NCI-H1417 (cell line): ENCODE data around the gene TMOD3.
"Not testable (repeated sequence)": the region's sequence is repeated elsewhere in the genome, so short reads cannot be mapped to it uniquely, and the experiment has no call there.

Experiments used
- DNase-seq, 3 experiments: peaks; one replicate each; lab custom pipeline; 2025; lab: John Stamatoyannopoulos, UW

TMOD3 gene

DNA sequence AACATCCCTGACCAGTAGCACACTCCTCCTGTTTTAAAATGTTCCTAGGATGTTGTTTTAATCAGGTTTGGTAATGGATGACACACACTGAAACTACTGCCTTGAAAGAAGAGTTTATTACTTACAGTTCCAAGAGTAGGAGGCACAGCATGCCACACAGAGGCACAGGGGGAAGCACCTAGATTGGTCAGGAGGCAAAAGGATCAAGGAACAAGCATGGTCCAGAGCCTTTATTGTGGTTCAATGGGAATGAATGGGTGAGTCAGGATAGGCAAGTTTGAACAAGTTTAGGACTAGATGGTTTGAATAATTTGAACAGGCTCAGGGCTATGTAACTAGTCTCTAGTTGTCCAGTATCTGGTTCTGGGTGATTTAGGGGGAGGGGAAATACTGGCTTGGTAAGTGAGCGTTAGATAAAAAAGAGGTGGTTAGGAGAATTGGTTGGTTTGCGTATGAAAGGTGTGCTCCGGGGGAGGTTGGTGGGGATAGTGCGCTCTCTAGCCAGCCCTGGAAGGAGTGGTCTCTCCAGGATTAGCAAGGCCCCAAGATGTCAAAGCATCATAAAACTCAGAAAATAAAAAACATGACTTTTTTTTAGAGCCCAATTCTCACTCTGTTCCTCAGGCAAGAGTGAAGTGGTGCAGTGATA lies 35.1 kb downstream of the TMOD3 start:
- no peak for DNase-seq

DNA sequence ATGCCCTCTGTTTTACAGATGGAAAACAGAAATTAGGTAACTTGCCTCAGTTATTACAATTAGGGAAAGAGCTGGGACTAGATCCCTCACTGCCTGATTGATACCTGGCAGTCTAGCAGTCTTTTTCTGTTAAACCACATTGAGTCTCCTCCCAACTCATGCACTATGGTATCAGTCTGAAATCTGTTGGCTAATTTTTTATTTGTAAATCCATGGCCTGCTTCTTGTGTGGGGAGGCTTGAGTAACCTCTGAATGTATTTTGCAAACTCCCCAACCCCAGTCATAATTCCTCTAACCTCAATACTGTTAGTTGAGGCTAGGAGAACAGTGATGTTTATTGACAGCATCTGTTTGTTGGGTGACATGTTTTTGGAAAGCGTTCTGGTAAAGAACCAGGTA lies 35.9 kb downstream of the TMOD3 start:
- no peak for DNase-seq

DNA sequence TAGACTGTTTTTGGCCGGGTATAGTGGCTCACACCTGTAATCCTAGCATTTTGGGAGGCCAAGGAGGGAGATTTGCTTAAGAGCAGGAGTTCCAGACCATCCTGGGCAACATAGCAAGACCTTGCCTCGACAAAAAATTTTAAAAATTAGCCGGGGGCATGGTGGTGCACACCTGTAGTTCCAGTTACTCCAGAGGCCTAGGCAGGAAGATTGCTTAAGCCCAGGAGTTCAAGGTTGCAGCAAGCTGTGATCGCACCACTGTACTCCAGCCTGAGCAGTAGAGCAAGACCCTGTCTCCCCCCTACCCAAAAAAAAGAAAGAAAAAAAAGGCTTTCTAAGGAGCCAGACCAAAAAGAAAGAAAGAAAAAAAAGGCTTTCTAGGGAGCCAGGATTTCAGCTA lies 36.7 kb downstream of the TMOD3 start:
- no peak for DNase-seq

DNA sequence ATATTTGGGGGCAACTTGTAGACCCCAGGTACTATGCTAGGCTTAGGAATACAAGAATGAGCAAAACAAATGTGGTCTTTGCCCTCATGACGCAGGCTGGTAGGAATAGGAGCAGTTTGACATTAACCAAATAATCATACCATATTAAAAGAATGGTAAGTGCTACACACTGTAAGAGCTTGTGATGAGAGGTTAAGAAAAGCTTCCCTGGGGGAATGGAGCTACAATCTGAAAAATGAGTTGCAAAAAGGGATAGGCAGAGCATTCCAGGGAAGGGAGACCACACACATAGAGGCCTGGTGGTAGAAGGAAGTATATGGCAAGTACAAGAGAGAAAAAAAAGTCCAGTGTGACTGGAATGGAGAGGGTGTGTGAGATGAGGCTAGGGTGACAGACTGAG lies 37.3 kb downstream of the TMOD3 start:
- no peak for DNase-seq

DNA sequence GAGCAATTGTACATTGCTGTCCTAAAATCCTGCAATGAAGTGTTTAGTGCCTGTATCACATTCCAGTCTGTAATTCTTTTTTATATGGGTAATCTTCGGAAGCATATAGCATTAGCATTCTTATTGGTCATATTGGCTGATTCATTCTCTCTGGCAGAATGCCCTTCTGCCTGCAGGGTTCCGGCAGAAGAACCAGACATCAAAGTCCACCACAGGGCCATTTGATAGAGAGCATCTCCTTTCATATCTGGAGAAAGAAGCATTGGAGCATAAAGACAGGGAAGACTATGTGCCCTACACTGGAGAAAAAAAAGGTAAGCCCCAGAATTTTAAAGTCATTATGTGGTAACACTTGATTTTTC lies 39.6 kb downstream of the TMOD3 start:
- DNase-seq: no peak

DNA sequence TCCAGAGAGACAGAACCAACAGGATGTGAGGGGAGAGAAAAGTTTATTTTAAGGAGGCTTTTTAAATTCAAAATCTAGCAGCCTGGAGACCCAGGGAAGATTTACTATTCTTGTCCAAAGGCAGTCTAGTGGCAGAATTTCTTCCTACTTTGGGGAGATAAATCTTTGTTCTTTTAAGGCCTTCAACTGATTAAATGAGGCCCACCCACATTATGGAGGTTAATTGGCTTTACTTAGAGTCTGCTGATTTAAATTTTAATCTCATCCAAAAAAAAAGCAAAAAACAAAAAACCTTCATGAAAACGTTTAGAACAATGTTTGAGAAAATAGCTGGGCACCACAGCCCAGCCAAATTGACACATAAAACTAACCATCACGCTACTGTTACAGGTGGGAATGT lies 41.3 kb downstream of the TMOD3 start:
- DNase-seq: no peak

DNA sequence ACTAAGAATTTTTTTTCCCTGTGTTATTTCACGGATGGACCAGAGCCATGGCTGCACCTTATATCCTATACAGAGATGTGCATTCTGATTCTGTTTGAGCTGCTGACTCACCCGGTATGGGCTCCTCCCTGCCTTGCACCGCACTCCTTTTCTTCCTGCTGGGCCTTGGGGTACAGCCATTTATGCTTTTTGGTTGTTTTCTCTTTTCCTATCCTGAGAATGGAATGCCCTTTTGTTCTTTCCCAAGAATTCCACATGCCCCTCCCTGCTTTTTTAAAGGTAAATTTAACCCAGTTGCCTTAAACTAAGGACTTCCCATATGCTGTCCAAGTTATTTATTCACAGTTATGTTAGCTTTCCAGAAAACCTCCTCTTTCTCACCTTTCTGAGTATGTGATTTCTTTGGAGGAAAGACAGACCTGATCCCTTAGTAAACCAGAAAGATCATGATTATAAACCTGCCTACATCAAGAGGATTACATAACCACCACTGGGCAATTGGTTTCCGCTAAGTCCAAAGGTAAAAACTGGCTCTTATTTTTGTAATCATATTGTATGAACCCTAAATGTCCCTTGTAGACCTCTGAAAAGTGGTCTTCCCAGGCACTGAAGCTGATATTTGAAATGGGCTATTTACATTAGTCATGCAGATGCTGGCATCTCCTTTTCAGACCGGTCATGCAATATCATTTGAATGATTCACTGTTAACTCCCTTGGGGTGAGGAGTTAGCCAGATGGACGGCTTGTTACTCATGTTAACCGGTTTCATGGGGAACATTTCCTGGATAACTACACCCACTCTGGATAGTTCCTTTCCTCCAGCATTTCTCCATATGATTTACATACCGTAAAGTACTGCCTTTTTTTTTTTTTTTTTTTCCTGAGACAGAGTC lies 45.5 kb downstream of the TMOD3 start:
- no peak for DNase-seq

DNA sequence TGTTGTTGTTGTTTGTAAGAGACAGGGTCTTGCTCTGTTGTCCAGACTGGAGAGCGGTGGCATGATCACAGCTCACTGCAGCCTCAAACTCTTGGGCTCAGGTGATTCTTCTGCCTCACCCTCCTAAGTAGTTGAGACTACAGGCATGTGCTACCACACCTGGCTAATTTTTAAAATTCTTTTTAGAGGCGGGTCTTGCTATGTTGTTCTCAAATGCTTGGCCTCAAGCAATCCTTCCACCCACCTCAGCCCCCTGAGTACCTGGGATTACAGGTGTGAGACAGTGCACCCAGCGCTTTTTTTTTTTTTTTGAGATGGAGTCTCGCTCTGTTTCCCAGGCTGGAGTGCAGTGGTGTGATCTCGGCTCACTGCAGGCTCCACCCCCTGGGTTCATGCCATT lies 46.7 kb downstream of the TMOD3 start:
- no peak for DNase-seq

DNA sequence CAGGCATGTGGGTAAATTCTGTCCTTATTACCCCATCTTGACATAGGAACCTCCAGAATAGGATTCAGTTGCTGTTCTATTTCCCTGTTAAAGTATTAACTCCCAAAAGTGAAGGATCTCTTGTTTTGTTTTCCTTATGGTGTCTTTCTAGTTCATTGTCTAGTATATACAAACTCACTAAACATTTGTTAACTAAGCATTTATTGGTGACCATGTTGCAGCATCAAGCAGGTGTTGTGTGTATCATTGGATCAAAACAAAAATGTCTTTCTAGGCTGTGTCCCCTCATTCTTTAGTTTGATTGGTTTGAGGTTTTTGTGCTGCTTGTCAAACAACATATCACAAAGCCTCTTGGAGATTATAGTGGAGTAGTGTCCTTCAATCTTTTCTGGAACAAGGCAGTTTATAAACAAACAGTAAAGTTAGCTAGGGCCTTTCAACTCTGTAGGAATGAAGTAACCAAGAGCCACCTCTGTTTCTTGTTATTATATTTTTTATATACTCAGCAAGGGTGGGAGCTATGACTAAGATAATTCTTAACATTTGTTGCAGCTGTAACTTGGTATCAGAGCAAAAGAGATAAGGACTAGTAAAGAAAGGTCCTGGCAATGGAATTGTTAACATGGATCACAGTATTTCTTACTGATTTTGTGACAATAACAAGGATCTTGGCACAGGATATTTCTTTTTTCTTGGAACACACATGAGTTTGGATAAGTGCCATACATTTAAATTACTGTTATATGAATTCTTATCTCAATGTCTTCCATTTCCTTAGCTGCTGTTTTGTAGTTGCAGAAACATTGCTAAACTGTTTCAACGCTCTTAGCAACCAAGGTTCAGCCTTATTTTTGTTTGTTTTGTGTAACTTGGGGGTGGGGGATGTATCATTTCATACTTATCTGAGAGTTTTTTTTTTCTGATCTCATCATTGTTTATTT lies 49.3 kb downstream of the TMOD3 start:
- DNase-seq: no peak

DNA sequence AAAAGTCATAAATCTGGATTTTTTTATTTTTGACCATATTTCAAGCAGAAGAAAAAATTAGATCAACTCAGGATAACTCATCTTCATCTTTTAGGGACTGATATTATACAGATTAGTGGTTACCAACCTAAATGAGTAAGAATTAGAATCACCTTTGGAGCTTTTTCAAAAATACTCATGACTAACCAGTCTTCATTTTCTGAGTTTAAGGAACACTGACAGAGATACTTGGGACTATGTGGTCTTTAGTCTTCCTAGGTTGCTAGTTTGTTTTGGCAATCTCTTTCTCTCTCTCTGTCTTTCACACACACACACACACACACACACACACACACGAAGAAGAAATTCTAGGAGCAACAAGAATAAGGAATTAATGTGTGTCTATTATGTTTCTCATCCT lies 50.1 kb downstream of the TMOD3 start:
- no peak for DNase-seq

DNA sequence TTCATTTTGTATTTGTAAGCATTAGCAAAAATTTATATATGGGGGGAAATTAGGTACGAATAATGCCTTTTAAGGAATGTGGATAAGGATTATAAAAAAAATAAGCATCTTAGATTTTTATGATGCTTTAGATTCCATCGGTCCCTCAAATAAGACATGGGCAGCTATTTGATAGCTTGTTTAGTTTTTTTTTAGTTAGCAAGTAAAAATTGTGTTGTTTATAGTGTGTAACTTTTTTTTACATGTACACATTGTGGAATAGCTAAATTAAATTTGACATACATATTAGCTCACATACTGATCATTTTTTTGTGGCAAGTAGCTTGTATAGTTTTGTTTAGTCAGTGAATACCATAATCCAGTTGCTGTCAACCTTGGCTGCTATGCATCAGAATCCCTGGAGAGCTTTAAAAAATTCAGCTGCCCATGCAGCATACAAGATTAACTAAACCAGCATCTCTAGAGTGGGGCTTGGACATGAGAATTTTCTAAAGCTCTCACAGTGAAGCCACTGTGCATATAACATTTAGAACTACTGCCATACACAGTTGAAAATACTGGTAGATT lies 53.9 kb downstream of the TMOD3 start:
- DNase-seq: no peak

DNA sequence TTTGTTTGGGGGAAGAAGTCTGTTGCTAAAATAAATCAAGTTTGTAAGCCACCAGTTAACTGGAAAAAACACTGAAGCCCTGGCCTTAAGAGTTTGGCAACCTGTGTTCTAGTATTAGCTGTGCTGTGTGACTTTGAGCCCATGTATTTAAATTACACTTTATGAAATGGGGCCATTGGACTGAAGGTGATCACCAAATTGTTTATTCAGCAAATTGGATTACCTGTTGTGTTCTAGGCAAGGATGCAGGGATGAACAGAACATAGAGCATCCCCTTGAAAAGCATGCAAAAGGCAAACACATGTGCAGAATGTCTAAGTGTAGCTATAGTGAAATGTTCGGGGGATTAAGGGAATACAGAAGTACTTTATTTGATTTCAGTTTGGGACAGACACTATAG lies 54.6 kb downstream of the TMOD3 start:
- DNase-seq: no peak

DNA sequence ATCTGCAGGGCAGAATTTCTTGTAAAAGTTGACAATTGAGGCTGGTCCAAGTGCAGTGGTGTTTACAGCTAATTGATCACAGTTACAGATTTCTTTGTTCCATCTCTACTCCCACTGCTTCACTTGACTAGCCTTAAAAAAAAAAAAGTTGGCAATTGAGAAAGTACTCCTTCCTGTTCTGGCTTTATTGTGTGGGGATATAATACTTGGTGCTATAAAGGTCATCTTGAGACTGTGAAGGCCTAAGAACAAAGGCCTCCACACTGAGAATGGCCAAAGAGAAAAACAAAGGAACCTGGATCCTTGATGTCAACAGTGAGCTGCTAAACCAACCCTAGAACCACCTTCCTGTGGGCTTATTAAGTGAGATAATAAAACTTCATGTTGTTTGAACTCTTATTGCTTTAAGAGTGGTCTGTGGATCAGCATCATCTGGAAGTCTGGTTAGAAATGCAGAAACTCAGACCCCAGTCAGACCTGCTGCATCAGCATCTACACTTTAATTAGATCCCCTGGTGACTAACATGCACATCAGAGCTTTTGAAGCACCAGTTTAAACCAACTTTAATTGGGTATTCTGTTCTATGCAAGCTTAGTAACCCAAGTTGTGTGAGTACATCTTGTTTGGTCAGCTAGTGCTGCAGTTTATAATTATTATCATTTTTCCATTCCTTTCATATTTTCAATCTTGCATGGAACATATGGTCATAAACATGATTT lies 55.2 kb downstream of the TMOD3 start:
- no peak for DNase-seq

DNA sequence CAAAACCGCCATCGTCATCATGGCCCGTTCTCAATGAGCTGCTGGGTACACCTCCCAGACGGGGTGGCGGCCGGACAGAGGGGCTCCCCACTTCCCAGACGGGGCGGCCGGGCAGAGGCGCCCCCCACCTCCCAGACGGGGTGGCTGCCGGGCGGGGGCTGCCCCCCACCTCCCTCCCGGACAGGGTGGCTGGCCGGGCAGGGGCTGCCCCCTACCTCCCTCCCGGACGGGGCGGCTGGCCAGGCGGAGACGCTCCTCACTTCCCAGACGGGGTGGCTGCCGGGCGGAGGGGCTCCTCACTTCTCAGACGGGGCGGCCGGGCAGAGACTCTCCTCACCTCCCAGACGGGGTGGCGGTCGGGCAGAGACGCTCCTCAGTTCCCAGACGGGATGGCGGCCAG lies 56.3 kb downstream of the TMOD3 start:
- not testable (repeated sequence) for DNase-seq

DNA sequence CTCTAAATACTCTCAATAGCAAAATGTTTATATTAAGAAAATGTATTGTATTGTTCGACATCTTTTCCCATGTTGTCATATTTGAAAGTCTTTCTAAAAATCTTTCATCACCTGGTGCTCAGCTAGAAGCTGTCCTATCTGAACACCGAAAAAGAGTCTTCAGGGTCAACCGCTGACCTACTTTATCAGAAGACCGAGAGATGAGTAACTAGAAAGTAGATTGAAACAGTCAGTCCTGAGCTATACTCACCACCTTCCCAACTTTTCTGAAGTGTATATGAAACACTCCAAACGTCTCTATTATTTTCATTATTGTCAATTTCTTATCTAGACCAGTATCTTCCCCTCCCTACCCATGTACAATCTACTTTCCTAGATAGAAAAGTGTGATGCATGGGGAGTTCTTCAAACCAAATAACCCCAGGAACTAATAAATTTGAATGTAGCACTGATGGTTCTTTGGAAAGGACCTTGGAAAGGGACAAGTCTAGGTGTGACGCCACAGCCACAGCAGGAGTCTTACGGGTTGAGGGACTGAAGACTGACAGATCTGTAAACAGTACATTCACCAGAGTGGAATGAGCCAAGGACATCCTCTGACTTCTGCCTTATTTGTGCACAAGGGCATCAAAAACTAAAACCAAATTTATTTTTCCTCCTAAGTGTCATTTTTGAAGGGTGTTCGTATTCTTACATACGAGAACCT lies 58.6 kb downstream of the TMOD3 start:
- DNase-seq: peak in 1 of 3 experiments; percentile 16

DNA sequence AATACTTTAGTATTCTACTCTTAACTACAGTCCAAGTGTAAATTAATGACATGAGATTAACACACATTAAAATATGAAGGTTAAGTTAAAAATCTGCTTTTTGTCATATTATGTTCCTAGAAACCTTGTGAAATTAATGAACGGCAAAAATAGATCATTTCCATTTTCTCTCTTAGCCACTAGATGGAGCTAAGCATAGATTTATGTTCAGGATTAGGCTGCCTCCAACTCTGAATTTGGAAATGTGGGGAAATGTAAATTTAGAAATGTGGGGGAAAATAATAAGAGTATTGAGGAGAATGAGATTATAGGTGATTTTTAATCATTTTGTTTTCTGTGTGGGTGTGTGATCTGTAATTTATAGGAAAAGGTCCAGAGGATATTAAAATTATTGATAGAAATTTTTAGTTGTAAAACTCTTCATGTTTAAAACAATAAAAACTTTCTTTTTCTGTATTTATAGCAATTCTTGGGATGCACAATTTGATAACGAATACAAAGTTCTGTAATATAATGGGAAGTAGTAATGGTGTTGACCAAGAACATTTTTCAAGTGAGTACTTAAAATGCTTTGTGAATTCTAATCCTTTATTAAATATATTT lies 59.2 kb downstream of the TMOD3 start:
- peak in 2 of 3 experiments; percentile 7 to 16 for DNase-seq

DNA sequence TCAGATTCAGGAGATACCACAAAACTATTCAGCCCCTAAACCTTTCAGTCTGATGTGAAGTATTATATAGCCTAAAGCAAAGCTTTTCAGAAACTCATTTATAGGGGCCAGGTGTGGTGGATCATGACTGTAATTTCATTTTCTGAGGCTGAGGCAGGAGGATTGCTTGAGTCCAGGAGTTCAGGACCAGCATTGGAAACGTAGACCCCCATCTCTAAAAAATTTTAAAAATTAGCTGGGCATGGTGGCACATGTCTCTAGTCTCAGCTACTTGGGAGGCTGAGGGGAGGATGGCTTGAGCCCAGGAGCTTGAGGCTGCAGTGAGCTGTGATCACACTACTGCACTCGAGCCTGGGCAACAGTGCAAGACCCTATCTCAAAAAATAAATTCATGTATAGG lies 60.0 kb downstream of the TMOD3 start:
- DNase-seq: no peak

DNA sequence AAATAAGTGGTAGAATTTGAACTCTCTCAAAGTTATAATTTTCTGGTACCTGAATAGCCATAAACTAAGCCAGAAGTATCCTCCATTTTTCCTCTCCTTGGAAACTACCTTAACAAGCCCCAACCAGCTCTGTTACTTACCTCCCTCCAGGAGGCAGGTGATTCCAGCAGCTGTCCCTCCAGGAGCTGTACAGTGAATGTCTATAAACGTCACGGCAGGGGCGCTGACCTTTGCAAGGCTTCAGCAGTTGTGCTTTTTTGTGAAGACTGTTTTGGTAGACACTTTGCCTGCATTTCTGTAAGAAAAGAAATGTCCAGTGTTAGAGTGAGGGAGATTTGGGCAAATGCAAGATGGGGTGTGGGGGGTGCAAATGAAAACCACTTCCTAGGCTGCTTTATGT lies 75.0 kb downstream of the TMOD3 start:
- DNase-seq: peak in 2 of 3 experiments; percentile 0 to 30

DNA sequence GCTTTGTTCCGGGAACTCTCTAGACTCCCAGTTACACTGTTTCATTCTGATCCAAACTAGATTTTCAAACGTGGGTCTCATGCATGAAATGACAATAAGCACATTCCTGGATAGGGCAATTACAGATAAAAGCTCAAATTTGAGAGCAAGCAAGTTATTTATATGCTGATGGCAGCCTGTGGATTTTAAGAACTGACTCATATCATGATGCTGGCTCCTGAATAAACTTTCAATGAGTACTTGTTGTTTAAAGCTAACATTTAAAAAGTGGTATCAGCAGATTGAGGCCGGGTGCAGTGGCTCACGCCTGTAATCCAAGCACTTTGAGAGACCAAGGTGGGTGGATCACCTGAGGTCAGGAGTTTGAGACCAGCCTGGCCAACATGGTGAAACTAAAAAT lies 75.5 kb downstream of the TMOD3 start:
- DNase-seq: no peak

DNA sequence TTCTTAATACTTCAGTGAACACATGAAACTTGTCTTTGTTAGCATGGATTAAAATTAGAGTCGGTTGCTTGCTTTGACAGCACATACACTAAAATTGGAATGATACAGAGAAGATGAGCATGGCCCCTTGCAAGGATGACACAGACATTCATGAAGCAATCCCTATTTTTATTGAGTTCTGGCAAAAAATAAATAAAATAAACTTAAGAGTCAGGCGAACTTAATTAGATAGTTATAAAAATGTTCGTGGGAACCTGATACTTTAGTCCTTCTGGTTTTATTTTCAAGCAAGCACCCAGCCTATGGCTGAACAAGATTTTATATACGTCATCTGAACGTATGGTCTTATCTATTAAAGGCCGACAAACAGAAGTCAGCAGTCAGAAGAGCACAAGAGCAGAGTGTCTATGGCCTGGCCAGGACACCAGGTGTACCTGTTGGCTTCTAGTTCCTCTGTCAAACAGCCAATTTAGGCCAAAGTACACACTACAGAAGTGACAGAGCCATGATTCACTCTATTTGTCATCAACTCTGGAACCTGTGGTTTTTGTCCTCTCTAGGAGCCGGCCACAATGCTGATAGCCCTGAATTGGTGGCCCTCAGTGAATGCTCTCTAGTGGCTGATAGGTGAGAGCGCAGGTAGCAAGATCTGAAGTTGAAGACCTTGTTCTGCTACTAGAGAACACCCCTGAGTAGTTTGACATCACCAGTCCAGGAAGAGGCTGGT lies 77.8 kb downstream of the TMOD3 start:
- DNase-seq: peak; percentile 2 to 48 (median 28)
